Kidney (tissue), 14 donors: ENCODE data around the gene SPIRE1. TPM values are rescaled to one million over a fixed set of nuclear protein-coding genes. Genes with fewer than 3 reads are reported as not detected.

ENCODE experiments used
- DNase-seq, 5 donors: peaks; one replicate each; pipeline ENCODE4 v3.0.0-alpha.2; 2013 to 2020
- FAIRE-seq: peaks from 2 replicates; lab custom pipeline; 2012; peaks lifted over from hg19 to GRCh38; lab: Jason Lieb, UNC
- H3K27ac ChIP-seq, 2 donors: one replicate each; pipeline ENCODE4 v1.7.0; 2013; ENCODE audit warnings: low read depth in 2 of 2, low read length in 2 of 2, inconsistent platforms in 1 of 2
- H3K27me3 ChIP-seq: one replicate; pipeline ENCODE4 v1.7.1; 2013; ENCODE audit warnings: low read length, inconsistent platforms; ENCODE audit not compliant: control insufficient read depth, insufficient read depth
- H3K36me3 ChIP-seq, 3 donors: one replicate each; pipeline versions ENCODE4 v1.7.0 to v1.7.1; 2013; ENCODE audit warnings: low read length in 3 of 3, control low read depth in 1 of 3, inconsistent platforms in 1 of 3; ENCODE audit not compliant: insufficient read depth in 3 of 3, control insufficient read depth in 2 of 3
- H3K4me1 ChIP-seq, 3 donors: one replicate each; pipeline versions ENCODE4 v1.7.0 to v1.7.1; 2013; ENCODE audit warnings: low read length in 3 of 3, inconsistent platforms in 1 of 3, low read depth in 1 of 3; ENCODE audit not compliant: control insufficient read depth in 2 of 3, insufficient read depth in 2 of 3
- H3K4me3 ChIP-seq, 3 donors: one replicate each; pipeline versions ENCODE4 v1.7.0 to v1.8.1; 2013; ENCODE audit warnings: low read length in 3 of 3, control low read depth in 1 of 3, inconsistent platforms in 1 of 3
- H3K9ac ChIP-seq, 3 donors: one replicate each; pipeline versions ENCODE4 v1.7.0 to v1.7.1; 2013; ENCODE audit warnings: low read length in 3 of 3, control low read depth in 1 of 3, inconsistent platforms in 1 of 3
- H3K9me3 ChIP-seq, 3 donors: one replicate each; pipeline versions ENCODE4 v1.7.0 to v1.7.1; 2013; ENCODE audit warnings: low read length in 3 of 3, control low read depth in 1 of 3, inconsistent platforms in 1 of 3; ENCODE audit not compliant: control insufficient read depth in 2 of 3, insufficient read depth in 1 of 3
- CTCF ChIP-seq: IDR thresholded peaks from 3 replicates; pipeline ENCODE4 v1.5.1; 2012; ENCODE audit warnings: mild to moderate bottlenecking, moderate library complexity, borderline replicate concordance; ENCODE audit not compliant: insufficient read depth; ENCODE audit errors: extremely low read depth
- intact Hi-C: fragments of 100-400 bp; cut with DNase I; formaldehyde crosslinking; loops from one replicate; pipeline ENCODE4 v1.11.1; 2022
- polyA plus RNA-seq: library from polyadenylated mRNA; stranded (reverse); fragments of 350-450 nt; fragmentation: Illumina TruSeq; extraction: RNeasy Lipid Tissue Mini Kit (QIAGEN cat#74804); gene quantifications from one replicate; pipeline ENCODE4 v1.2.3, GENCODE V29; 2014; ENCODE audit warnings: low read depth, low replicate concordance; ENCODE audit not compliant: insufficient read depth
- total RNA-seq: library from RNA; stranded (reverse); fragmentation: NEBNext Ultra II Directional; extraction: Animal tissue kit (Norgen Biotek cat#: 25700); gene quantifications from one replicate; pipeline ENCODE4 v1.2.1, GENCODE V29; 2021
- donor health status: control.
- donor health status: control.
- donor health status: control.
- donor health status: control.
- donor health status: control.
- donor health status: DM: yes; HTN: yes; CAD: no.
- donor health status: Normal renal cell carcinoma (clear cell type).

The SPIRE1 gene
- total and polyA plus RNA-seq, 2 donors from 2014 or later: 12.3 to 35.1 TPM

DNA sequence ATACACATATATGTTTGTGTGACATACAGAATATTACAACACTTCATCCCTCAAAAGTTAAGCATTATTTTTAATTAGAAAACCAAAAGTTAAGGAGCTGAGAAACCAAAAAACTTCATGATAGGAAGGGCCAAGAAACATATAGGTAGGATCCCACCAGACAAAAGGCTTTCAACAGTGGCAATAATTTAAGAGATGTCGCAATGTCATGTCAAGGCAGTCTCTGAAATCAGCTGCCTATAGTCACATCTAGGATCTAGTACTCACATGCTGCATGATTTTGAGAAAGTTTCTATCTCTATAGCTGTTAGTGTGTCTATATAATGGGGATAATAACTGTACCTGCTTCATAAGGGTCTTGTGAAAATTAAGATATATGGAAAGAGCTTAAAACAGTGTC lies 72.7 kb downstream of the SPIRE1 start:
- Histone ChIP-seq H3K27me3 (no peaks in the 10 kb centered on the region), H3K4me1 (no peaks in the 10 kb centered on the region), H3K9ac (no peak overlapping the region), H3K36me3 (no peaks in the 10 kb centered on the region), H3K27ac (no peak overlapping the region), H3K4me3 (no peak overlapping the region), H3K9me3 (no peaks in the 10 kb centered on the region)
- TF ChIP-seq CTCF: no peak
- intact Hi-C loops: no loop called here
- no peak for DNase-seq
- no peak for FAIRE-seq

DNA sequence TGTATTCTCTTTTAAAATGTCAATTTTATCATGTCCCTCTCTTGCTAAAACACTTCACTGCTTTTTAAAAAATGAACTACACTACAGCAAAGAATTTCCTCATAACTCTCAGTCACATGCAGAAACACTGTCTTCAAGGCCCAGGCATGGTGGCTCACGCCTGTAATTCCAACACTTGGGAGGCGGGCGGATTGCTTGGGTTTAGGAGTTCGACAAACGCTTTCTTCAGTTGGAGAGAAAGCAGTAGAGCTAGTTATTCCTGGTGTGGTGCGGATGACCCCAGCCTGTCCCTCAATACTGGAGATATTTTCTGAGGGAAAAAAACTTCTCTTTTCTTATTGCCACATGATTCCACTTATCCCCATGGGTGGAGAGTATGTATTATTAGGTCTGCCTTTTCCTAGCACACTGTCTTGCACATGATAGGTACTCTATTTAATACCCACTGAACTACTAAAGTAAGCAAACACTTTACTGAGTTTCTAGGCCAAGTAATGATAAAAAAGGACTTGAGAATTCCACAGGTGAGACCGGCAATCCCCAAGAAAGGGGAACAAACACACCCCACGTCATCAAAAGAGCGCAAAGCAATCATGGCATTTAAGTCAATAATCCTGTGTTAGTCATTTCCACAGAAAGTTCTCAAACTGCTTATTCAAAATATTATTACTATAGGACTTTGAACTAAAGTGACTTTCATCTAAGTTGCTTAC lies 77.1 kb downstream of the SPIRE1 start:
- no peak for TF ChIP-seq CTCF
- no peak for DNase-seq
- no peak overlapping the region for H3K9ac ChIP-seq
- H3K9me3 ChIP-seq: no peaks in the 10 kb centered on the region
- H3K4me1 ChIP-seq: no peaks in the 10 kb centered on the region
- intact Hi-C loops: no loop called here
- no peaks in the 10 kb centered on the region for H3K27me3 ChIP-seq
- H3K4me3 ChIP-seq: no peak overlapping the region
- H3K36me3 ChIP-seq: no peaks in the 10 kb centered on the region
- H3K27ac ChIP-seq: peak overlapping the region in 1 of 2 donors; percentile 28
- FAIRE-seq: no peak

GRCh38 chr18:12579775-12580174 lies 78.1 kb downstream of the SPIRE1 start:
- no peak overlapping the region for H3K27ac ChIP-seq
- no peak for FAIRE-seq

More at GRCh38 chr18:12579775-12580174, 78.1 kb downstream of the SPIRE1 start:
- no peak for TF ChIP-seq CTCF
- Histone ChIP-seq H3K4me3 (no peak overlapping the region), H3K9me3 (no peaks in the 10 kb centered on the region), H3K4me1 (no peaks in the 10 kb centered on the region), H3K27me3 (no peaks in the 10 kb centered on the region), H3K36me3 (no peaks in the 10 kb centered on the region), H3K9ac (no peak overlapping the region)
- no peak for DNase-seq
- intact Hi-C loops: no loop called here
